Measurements from ENCODE around the gene RPN2.

GRCh38 chr20:37198932-37199660, 20.0 kb downstream of the RPN2 start:
- TF ChIP-seq, protein P1, sequence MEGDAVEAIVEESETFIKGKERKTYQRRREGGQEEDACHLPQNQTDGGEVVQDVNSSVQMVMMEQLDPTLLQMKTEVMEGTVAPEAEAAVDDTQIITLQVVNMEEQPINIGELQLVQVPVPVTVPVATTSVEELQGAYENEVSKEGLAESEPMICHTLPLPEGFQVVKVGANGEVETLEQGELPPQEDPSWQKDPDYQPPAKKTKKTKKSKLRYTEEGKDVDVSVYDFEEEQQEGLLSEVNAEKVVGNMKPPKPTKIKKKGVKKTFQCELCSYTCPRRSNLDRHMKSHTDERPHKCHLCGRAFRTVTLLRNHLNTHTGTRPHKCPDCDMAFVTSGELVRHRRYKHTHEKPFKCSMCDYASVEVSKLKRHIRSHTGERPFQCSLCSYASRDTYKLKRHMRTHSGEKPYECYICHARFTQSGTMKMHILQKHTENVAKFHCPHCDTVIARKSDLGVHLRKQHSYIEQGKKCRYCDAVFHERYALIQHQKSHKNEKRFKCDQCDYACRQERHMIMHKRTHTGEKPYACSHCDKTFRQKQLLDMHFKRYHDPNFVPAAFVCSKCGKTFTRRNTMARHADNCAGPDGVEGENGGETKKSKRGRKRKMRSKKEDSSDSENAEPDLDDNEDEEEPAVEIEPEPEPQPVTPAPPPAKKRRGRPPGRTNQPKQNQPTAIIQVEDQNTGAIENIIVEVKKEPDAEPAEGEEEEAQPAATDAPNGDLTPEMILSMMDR (IDR thresholded peaks at IDR 0.05): no peak
- no peak for TF ChIP-seq POLR2A (IDR thresholded peaks at IDR 0.05)

Measured in right lobe of liver (tissue), 4 donors.